ENCODE data around the gene PIP5K1A.

The PIP5K1A gene

DNA sequence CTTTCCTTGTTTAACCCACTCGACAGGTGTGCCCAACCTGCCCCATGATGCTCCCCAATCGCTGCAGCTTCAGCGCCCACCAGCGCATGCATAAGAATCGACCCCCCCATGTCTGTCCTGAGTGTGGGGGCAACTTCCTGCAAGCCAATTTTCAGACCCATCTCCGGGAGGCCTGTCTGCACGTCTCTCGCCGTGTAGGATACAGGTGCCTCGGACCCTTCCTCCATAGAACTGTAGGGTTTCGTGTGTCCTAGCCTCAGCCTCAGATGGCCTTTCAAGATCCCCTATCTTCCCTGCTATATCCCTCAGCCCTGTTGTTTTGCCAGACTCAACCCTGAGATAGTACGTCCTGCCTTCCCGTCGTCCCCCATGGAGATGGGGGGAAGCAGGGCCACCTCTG lies 90.2 kb downstream of the PIP5K1A start:
- DNase-seq (ENCODE audit: low read depth, low spot score) = no peak

DNA sequence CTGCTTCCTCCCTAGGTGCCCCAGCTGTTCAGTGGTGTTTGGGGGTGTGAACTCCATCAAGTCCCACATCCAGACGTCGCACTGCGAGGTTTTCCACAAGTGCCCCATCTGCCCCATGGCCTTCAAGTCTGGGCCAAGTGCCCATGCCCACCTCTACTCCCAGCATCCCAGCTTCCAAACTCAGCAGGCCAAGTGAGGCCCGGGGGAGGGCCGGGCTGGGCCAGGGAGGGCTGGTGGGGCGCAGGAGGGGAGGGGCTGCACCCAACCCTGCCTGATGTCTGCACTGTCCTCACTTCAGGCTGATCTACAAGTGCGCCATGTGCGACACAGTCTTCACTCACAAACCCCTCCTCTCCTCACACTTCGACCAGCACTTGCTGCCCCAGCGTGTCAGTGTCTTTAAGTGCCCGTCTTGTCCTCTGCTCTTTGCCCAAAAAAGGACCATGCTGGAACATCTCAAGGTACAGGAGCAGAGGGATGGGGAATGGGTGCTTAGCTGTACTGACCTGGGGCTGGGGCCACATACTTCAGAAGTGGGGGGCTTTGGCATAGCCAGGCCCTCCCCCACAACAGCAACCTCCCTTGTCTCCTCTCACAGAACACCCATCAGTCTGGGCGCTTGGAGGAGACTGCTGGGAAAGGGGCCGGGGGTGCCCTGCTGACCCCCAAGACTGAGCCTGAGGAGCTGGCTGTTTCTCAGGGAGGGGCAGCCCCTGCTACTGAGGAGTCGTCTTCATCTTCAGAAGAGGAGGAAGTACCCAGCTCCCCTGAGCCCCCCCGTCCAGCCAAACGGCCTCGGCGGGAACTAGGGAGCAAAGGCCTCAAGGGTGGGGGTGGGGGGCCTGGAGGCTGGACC lies 91.0 kb downstream of the PIP5K1A start:
- DNase-seq (ENCODE audit: low read depth, low spot score) = no peak

DNA sequence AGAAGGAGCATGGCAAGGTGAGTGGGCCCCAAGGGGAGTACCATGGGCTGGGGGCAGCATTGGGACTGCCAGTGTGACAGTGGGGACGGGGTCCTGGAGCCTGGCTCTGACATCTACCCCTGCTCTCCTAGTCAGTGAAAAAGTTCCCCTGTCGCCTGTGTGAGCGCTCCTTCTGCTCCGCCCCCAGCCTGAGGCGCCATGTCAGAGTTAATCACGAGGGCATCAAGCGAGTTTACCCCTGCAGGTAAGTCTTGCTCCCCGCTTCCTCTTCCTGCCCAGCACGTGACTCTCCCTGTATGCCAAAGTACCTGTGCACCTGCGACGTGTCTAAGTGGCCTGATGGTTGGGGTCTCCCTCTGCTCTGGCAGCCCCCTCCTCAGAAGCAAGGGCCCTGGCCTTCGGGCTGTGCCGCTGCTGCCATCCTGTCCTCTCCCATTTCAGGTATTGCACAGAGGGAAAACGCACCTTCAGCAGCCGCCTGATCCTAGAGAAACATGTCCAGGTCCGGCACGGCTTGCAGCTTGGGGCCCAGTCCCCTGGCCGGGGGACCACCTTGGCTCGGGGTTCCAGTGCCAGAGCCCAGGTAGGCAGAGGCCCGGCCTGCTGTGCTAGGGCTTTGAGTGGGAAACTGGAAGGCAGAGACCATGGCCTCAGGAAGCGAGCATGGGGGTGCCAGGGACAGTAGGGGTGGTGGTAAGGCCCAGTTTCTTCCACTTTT lies 91.8 kb downstream of the PIP5K1A start:
- peak; percentile 43 for DNase-seq (ENCODE audit: low read depth, low spot score)

DNA sequence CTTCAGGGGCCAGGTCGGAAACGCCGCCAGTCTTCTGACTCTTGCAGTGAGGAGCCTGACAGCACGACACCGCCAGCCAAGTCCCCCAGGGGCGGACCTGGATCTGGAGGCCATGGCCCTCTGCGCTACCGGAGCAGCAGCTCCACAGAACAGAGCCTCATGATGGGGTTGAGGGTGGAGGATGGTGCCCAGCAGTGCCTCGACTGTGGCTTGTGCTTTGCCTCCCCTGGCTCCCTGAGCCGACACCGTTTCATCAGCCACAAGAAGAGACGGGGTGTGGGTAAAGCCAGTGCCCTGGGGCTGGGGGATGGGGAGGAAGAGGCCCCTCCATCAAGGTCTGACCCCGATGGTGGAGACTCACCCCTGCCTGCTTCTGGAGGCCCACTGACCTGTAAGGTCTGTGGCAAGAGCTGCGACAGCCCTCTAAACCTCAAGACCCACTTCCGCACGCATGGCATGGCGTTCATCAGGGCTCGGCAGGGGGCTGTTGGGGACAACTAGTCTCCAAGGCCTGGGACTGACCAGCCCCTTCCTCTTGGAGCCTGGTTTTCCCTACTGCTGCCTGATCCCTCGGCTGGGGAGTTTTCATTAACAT lies 92.5 kb downstream of the PIP5K1A start:
- no peak for DNase-seq (ENCODE audit: low read depth, low spot score)

DNA sequence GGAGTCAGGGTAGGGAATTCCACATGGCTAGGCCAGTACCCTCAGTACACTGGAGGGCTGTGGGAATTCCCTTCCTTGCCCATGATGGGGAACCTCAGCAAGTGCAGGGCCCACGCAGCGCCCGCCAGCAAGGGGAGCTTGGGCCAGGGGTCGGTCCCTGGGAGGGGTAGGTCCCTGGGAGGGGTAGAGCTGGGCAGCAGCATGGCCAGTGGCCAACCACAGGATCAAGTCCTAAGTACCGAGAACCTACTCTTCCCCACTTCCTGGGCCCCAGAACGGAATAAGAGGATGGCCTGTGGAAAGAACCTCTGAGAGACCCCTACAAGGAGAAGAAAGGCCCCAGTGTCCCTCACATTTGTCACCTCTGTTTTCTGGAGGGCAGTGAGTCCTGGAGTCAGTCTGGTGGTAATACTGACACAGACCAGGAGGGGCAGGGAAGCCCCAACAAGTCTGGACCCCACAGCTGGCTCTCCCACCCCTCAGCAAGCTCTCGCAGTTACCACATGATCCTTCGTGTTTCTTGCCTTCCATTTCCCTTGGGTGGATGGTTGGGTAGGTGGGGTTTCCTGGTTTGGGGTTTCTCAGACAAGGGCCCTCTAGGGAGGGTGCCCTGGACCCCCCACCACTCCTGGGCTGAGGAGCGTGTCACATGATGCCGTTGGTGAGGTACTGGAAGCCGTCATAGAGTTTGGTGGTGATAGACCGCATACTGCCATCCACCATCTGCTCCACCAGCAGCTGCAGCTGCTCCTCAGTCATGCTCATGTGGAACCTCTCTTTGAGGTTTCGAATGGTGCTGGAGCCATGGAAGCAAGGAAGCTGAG lies 94.1 kb downstream of the PIP5K1A start:
- DNase-seq (ENCODE audit: low read depth, low spot score) = no peak

DNA sequence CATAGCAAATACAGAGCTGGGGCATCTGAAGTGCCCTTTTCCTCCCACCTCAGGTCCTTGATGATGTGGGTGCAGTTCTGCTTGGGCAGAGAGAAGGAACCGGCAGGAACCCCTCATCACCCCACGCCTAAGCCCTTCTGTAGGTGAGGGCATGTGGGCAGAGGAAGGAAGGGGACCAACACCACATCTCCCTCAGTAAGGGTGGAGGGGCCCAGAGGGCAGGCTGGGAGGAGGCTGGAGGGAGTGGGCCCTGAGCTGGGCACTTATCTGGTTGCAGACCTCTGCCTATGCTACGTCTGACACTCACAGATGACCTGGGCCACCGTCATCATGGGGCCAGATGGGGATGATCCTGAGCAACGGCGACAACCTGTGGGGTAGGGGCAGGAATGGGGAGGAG lies 94.7 kb downstream of the PIP5K1A start:
- DNase-seq (ENCODE audit: low read depth, low spot score) = no peak

DNA sequence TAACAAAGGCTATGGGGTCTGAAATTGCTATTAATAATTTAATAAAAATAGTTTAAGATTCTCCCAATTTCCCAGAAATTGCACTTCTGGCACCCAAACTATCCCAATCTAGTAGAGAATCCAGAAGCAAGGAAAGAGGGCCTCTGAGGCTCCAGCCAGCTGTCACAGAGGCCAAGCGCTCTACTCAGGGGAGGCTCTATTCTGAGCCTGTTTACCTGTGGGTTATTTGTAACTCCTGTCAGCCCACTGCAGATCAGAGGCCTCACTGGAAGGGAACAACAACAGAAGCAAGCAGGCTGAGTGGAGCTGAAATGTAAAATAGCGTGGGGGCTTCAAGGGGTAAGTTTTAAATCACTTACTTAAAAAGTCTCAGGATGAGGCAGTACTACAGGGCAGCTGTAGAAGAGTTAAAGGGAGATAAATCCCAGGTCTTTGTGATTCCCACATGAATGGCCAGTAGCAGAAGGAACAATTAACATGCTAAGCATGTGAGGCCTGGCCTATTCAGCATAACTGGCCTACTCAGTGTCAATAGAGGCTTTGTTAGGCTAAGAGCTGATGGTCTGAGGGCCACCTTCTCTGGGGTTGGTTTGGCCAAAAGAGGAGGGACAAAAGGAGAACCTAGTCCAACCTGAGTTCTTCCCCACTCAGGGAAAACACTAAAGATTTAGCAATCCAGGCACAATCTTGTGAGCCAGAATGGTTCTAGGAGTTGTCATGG lies 96.5 kb downstream of the PIP5K1A start:
- DNase-seq (ENCODE audit: low read depth, low spot score) = peak; percentile 44

All from ELF-1 (cell line).